CD4-positive, alpha-beta T cell treated with Interleukin-2 at 100 ng/mL for 4 hours (primary cell): ENCODE results near the gene MBD2.
"Not testable (repeated sequence)": the region's sequence is repeated elsewhere in the genome, so short reads cannot be mapped to it uniquely, and the experiment has no call there.

Experiments used
- DNase-seq: peaks from one replicate; pipeline ENCODE4 v3.0.0-alpha.2; 2020; ENCODE audit warnings: low spot score

The MBD2 gene

DNA sequence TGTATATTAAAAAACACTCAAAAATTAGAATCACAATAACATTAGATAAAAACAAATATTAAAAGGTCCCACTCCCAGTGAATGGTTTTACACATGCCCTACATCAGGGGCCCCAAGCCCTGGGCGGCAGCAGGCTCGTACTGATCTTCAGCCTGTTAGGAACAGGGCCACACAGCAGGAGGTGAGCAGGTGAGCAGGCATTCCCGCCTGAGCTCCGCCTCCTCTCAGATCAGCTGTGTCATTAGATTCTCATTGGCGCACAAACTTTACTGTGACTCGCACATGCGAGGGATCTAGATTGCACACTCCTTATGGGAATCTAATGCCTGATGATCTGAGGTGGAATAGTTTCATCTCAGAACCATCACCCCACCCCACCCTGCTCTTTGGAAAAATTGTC is 74.2 kb downstream of the MBD2 start:
- no peak for DNase-seq

DNA sequence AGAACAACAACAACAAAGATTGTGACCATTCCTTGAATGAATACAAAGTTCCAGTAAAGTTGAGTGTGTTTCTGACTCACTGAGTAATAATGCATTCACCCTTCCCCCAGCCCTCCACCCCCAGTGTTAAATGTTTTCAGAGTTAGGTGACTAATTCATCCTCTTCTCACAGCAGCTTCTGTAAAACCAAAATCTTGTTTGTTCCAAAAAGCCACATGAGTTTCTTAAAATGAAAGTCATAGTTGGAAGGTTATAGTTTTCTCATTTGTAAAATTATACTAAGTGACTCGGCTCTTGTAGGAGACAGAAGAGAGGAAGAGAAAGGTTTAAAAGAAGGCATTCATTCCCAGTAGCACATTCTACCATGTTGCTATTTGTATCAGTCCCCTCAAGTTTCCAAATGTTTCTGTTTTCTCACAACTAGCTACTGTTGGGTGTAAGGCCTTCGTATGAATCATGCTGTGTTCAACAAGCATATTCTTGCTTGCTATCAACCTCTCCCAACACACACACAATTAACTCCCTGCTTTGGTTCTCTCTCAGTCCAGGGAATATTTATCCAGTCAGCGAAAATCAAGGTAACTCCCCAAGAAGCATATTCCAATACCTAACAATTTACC is 75.3 kb downstream of the MBD2 start:
- peak; percentile 56 for DNase-seq

DNA sequence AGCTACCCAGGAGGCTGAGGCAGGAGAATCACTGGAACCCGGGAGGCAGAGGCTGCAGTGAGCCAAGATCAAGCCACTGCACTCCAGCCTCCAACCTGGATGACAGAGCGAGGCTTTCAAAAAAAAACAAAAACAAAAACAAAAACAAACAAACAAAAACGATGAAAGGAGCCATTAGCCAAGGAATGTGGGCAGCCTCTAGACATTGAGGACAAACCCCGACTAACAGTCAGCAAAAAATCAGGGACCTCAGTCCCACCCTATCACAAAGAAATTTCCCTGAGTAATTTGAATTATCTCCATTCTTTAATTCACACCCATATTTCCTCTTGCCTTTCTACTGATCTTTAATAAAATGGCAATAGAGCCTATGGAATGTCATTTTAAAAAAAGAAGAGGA is 75.8 kb downstream of the MBD2 start:
- DNase-seq: no peak

DNA sequence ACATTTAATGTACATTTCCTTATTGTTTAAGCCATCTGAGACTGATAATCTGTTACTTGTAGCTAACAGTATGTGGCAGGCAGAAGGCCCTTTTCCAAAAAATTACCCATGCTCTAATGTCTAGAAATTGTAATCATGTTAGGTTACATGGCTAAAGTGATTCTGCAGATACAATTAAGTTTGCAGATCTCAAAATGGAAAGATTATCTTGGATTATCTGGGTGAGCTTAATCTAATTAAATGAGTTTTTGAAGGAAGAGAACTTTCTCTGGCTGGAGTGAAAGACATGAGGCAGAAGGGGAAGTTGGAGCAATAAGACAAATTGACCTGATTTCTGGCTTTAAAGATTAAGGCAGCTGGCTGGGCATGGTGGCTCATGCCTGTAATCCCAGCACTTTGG is 76.3 kb downstream of the MBD2 start:
- no peak for DNase-seq

DNA sequence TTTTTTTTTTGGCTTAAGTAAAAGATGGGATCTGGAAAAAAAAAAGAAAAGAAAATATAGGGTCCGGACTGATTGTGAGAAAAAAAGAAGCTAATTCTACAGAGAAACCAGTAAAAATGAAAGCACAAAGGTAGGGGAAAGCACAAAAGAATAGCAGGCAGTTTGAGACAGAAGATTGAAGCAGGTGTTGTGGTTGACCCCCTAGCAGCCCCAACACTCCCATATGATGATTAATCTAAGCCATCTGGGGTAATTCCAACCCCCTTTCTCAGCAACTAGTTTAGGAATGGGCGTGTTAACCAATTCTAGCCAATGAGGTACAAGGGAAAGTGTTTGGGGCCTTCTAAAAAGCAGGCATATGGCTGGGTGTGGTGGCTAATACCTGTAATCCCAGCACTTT is 77.0 kb downstream of the MBD2 start:
- DNase-seq: no peak

DNA sequence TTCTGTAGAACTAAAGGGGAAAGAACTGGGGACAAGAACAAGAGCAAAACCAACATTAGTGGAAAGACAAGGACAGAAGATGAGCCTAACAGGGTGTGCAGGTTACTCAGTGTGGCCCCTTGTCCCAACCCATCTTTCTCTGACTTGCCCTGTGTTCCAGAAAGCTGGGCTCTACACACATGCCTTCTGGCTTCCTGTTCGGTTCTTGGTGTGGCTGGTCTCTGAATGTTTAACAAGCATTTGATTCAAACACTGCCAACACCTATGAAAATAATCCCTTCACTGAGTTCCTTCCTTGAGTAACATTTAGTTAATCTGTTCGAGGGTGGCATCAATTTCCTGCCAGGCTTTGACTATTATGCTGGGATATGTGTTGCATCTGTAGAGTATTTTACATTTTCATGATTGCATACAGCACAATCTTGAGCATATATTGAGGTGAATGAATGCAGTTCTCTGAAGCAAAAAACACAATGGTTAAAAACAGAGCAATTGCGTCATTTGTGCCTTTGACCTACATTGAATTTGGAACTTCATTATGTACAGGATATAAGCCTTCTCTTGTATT is 83.3 kb downstream of the MBD2 start:
- no peak for DNase-seq

DNA sequence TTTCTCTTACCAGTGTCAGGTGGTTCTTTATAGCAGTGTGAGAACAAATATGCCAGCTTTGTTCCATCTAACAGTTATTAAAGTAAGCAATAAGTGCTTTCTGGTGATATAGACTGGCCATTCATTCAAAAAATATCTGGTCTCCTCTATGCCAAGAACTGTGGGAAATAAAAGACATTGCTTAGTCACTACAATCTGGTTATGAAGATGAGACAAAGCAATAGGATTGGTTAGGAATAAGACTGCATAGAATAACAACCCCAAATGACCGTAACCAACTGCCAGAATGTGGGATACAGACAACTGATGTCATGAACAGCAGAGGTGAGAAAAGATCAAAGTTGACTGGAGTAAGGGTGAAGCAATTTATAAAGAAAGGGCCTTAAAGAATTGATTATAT is 83.8 kb downstream of the MBD2 start:
- no peak for DNase-seq

DNA sequence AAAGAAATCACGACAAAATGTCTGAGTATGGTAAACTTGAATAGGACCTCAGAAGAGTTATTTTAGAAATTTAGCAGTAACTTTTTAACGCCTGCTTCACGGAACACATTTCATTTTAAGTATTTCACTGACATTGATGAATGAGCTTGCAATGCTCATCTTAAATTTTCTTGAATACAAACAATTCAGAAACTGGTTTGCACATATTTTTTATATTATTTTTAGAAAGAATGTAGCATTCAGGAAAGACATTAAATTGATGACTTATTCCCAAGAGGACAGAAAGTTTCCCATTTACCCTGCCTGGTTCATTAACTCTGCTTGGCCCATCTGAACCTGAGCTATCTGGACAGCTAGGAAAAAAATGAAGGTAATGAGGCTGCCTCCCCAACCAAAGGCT is 89.3 kb downstream of the MBD2 start:
- DNase-seq: no peak

DNA sequence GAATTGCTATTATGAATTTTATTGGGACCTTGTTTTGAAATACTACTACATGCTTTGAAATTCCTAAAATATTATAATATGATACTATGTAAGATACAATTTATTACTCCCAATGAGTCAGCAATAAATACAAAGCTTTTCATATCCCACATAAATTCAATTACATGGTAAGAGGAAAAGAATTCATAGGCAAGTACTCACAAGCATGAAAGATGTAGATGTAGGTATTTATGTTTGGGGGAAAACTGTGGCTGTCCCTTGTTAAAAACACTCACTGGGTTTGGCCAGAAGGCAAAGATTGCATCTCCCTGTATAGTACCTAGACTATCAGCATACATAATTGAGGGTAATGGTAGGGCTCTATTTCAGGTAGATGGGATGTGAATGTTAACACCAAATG is 90.4 kb downstream of the MBD2 start:
- DNase-seq: no peak

DNA sequence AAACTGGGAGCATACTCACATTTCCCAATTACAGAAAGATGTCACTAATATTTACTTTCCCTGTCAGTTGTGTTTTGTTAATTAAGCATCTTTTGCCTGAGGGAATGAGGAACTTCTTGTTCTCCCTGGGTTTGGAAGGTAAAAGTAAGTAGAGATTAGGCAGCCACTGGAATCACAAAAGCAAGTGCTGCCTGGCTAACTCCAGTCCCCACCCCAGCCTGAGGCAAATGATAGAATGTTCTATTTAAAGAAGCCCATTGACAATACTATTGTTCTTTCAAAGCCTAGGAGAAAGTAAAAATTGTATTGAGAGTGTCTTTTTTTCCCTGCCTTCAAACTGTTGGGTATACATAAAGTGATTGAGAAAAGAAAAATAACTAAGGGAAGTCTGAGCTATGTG is 93.8 kb downstream of the MBD2 start:
- no peak for DNase-seq

DNA sequence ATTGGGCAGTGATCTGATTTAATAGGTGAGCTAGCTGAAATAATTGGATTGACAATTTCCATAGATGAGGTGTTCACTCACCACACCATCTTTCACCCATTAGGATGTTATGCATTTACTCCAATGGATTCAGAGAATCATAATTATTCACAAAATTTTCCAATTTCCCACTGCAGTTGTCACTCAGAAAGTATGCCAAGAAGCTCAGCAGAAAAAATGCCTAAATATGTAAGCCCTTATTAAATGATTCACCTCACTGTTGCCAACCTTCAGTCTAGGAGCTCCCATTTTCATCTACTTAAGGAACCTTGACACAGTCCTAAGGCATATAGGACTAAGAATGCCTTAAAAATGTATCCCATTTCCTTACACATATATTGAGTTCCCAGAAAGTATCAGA is 94.3 kb downstream of the MBD2 start:
- DNase-seq: no peak

DNA sequence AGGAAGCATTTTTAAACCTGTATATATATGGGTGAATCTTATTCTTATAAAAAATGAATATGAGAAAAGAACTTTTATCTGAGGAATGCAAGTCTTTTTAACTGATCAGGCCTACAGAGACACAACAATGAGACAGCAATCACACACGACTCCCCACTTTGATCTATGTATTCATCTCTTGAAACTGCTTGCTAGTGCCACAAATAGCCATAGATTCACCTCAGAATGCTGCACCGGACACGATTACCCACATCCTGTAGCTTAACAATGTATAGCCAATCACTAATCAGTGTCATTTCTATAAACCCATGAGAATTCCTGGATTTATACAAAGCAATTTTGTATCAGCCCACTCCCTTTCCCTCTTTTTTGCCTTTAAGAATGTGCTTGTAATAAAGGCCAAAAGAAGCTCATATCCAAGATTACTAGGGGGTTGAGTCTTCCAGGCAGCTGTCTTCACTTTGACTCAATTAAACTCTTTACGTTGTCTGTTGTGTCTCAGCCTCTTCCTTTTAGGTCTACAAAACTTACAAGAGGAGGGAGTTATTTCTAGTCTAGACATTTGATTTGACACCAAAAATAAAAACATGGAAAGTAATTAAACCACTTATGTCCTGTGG is 94.9 kb downstream of the MBD2 start:
- no peak for DNase-seq

DNA sequence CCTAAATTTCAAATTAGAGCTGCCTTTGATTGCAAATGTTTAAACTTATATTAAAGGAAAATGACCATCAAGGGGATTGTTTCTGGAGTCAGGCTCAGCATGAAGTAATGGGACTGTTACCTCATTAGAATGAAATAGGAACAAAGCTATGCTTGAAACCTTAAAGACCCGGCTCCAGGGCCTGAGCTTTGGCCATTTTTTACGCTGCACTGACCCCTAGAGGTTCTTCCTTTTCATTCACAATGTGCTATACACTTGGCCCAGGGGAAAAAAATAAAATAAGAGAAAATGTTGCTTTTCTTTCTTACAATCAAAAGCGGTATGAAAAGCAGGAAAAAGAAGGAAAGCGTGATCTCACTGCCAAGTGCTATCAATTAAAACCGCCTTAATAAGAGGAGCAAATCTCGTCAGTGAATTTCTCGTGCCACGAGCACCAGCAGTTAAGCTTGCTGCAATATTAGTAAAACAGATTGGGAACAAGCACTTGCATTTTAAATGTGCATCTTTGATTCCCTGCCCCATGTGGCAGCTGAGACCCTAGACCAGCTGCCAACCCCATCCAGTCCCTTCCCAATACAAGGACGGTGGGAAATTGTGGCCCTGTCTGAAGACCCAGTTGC is 96.6 kb downstream of the MBD2 start:
- no peak for DNase-seq

DNA sequence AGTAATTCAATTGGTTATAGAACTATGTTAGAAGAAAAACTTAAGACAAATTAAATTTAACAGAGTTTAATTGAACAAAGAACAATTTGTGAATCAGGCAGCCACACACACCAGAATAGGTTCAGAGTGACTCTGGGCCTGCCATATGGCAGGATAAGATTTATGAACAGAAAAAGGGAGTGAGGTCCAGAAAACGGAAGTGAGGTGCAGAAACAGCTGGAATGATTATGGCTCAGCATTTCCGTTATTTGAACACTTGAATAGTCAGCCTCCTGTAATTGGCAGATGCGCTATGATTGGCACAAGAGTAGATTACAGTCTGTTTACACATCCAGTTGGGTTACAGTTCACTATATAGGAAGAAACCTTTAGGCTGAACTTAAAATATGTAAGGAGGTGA is 99.0 kb downstream of the MBD2 start:
- DNase-seq: no peak

DNA sequence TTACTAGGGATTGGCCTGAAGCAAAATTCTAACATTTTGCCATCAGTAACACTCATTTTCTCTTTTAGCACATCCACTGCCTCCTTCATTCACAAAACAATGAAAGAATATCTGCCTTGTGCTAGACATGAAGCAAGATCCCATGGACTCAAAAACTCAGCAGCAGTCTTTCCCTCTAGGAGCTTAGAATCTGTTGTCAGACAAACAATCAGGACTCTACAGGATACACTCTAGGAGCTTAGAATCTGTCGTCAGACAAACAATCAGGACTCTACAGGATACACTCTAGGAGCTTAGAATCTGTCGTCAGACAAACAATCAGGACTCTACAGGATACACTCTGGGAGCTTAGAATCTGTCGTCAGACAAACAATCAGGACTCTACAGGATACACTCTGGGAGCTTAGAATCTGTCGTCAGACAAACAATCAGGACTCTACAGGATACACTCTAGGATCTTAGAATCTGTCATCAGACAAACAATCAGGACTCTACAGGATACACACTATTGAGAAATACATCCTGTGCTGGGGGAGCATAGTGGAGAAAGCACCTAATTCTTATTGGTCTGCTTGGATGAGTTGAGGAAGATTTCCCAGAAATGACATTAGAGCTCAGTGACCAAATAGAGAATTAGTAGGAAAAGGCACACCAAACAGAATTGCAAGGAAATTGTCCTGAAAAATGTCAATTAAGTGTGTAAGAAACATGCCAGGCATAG is 100.6 kb downstream of the MBD2 start:
- DNase-seq: not testable (repeated sequence)

DNA sequence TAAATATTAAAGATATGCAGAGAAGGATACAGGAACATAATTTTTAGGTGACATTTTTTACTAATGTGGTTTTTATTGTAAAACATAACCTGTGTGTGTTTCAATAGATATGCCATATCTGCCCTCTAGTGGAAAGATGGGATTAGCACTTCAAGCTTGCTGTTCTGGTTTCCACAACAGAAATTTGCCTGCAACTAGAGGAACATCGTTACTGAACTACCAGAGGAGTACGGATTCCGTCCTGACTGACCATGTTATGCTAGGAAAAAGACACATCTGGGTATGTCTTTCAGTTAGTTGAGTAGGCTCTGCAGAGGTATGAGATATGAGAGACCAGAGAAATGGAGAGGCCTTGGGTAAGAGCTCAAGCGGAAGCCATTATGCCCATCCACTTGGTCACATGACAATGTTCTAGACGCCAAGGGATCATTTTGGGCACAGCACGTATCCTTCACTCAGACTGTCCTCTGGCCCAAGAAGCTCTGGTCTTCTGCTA is 104.9 kb downstream of the MBD2 start:
- DNase-seq: peak; percentile 47

DNA sequence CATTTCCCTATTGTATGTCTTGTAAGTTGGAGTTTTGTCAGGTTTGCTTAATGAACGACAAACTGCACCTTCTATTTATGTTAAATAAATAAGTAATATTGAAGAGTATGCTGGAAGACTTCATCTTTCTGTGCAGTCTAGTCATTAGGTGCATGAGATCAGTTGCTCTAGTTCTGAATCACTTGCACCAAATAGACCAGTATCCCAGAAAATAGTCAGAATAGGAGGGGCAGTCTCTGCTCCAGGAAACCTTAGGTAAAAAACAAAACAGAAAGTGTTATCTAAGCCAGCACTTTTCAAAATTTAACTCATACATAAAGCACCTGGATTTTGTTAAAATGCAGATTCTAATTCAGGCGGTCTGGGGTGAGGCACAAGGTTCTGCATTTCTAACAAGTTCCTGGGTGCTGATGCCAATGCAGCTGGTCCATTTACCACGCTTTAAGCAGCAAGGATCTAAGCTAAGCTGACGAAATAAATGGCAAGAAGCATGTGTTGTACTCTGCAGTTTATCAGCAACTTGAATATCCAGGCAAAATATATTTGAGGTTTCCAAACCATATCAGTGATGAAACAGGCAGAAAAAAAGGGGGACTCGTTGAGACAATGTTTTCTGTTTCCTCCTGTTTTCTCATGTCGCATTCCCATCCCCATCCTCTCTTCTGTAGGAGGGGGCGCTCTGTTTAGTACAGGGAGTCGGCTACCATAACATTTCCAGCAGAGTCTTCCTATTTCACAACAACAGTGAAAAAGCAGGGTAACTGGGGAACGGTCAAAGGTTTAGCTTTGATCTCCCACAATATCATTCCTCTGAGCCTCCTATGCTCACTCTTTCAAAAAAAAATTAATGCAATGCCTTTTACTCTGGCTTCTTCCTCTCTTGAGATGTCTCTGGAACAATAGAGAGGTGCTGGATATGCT is 106.4 kb downstream of the MBD2 start:
- DNase-seq: no peak

DNA sequence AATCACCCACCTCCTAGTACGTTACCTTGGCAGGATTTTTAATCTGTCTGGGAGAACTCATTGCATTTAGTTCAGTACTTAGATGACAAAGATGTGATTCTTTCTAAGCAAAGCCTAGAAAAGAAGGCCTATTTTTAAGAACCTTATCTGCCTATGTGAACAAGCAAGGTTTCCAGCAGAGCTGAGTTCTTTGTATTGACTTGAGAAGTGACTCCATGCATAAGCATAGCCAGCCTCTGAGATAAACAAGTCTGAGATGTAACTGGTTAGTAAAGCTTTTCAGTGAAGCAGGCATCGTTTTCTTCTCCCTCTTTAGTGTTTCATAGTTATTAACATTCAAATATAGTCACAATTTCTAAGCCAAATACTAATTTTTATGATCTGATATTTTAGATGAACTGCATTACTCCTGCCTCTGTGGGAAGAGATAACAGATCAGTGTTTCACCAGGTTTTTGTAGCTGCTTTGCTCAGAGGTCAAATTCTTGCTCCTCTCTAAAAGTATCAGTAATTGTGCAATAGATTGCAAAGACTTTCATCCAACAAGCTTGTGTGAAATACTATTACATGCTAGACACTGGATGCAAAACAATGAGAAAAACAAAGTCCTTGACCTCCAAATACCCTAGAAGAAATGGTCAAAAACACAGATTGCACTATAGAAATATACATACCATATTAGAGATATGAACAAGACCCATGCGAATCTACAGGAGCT is 107.8 kb downstream of the MBD2 start:
- no peak for DNase-seq

DNA sequence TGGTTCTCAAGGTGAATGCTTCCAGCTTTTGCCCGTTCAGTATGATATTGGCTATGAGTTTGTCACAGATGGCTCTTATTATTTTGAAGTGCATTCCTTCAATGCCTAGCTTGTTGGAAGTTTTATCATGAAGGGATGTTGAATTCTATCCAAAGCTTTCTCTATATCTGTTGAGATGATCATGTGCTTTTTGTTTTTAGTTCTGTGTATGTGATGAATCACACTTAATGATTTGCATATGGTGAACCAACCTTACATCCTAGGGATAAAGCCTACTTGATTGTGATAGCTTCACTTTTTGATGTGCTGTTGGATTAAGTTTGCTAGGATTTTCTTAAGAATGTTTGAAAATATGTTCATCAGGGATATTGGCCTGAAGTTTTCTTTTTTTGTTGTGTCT is 112.1 kb downstream of the MBD2 start:
- DNase-seq: no peak

DNA sequence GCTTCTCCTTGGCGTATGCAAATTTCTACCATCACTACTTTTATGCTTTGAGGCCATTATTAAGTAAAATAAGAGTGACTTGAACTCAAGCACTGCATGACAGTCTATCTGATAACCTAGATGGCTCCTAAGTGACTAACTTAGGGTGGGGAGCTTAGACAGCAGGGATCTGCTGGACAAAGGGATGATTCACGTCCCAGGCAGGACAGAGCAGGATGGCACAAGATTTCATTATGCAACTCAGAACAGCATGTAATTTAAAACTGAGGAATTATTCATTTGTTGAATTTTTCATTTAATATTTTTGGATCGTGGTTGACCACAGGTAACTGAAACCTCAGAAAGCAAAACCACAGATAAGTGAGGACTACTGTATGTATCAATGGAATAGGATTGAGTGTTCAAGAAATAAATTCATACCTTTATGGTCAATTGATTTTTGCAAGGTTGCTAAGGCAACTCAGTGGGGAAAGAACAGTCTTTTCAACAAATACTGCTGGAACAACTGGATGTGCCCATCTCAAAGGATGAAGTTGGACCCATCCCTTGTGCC is 115.3 kb downstream of the MBD2 start:
- no peak for DNase-seq

DNA sequence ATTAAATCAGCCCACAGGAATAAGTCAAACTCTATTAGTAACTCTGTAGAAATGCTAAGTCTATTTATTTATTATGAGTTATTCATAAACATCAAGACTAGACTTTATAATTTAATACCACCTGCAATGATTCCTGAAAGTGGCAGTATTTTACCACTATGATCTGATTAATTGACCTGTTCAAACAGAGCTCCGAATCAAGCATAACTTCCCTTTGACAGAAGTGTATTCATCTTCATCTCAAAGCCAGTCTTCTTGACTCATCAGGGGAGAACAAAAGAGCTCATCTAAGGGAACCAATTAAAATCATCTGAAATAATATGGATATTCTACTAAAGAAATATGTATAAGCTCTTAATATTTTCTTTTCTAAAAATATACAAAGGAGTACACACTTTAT is 122.3 kb downstream of the MBD2 start:
- no peak for DNase-seq
